Measurements from ENCODE around the gene ELMOD1. TPM values are rescaled to one million over a fixed set of nuclear protein-coding genes. Genes with fewer than 3 reads are reported as not detected.

Gene ELMOD1
- total and polyA plus RNA-seq, 10 of the 15 experiments (the other 5 are each of a cell fraction or from before 2014, with no cell fraction given), result not detected

- H3K79me2 ChIP-seq (ENCODE audit: control insufficient read depth, insufficient read depth, low read length), result peaks cover 22% of the 10 kb centered on the region
- peak overlapping the region; percentile 71 for H3K4me3 ChIP-seq
- no peaks in the 10 kb centered on the region for H4K20me1 ChIP-seq (ENCODE audit: control insufficient read depth, insufficient read depth)
- no peak for TF ChIP-seq MEF2A (IDR thresholded peaks at IDR 0.05; ENCODE audit: insufficient read depth, low read depth, low read length)
- no peak for TF ChIP-seq HDAC2 (IDR thresholded peaks at IDR 0.05)
- TF ChIP-seq NRF1 (conservative IDR thresholded peaks at IDR 0.05; ENCODE audit: low read depth, low read length), result 0 out of 2 replicates have a peak, but pooled peaks have one; percentile 21
- H3K4me1 ChIP-seq (ENCODE audit: control insufficient read depth, insufficient read depth, low read length), result peaks cover 25% of the 10 kb centered on the region
- peak overlapping the region; percentile 89 for H3K27ac ChIP-seq (ENCODE audit: control insufficient read depth, insufficient read depth)
- no peaks in the 10 kb centered on the region for H3K36me3 ChIP-seq (ENCODE audit: control insufficient read depth in 2 of 2, insufficient read depth in 2 of 2, low read length in 1 of 2)
- ATAC-seq (peak; percentile 12), FAIRE-seq (no peak), DNase-seq (ENCODE audit: low read depth, low spot score) (no peak)
- WGBS (ENCODE audit: insufficient coverage, insufficient replicate concordance, low lambda C conversion rate, missing lambda C conversion rate), result 31% methylated on average over 6 of the region's 6 CpGs
- CTCF ChIA-PET, result interaction anchor here (0.6 to 21.8 kb wide), 12 partner anchors 12 to 320 kb away, joined by 3 to 536 read pairs (median 8); no protein-coding TSS in a partner anchor
- H3K9ac ChIP-seq (ENCODE audit: control insufficient read depth, insufficient read depth, low read length), result peak overlapping the region; percentile 94
- H3K4me2 ChIP-seq (ENCODE audit: control insufficient read depth, insufficient read depth), result peak overlapping the region; percentile 81
- POLR2A ChIA-PET, result no interaction called here
- H2AFZ ChIP-seq (ENCODE audit: control insufficient read depth, low read depth, low read length), result peak overlapping the region; percentile 99
- RAD21 ChIA-PET (ENCODE audit: unreplicated experiment), result interaction anchor here (1.1 to 10.5 kb wide), 5 partner anchors 15 to 206 kb away, joined by 3 to 120 read pairs (median 6); no protein-coding TSS in a partner anchor
- BruUV-seq (replicated peaks), result TSS peak; percentile 75
- SMC1A ChIA-PET (ENCODE audit: uncharacterized antibody, unreplicated experiment), result interaction anchor here (1.2 to 11.1 kb wide), 8 partner anchors 10 to 206 kb away, joined by 3 to 249 read pairs (median 12); no protein-coding TSS in a partner anchor
- no peaks in the 10 kb centered on the region for H3K27me3 ChIP-seq (replicated peaks in 1 of 2; ENCODE audit: control insufficient read depth in 2 of 2, insufficient read depth in 2 of 2, low read length in 1 of 2)
- H3K9me3 ChIP-seq (replicated peaks; ENCODE audit: control insufficient read depth, insufficient read depth, low read length), result no peaks in the 10 kb centered on the region
- in situ Hi-C loops (cut with MboI), result no loop called here
- intact Hi-C loops (cut with micrococcal nuclease; ENCODE audit: unreplicated experiment), result loop anchor here (2.0 to 10.0 kb wide), 4 partner anchors 207 to 440 kb away; partner anchors contain the start of genes CUL5 and SLC35F2
Observed at GRCh38 chr11:107564877-107565218, 26.1 kb upstream of the ELMOD1 start.

GRCh38 chr11:107565219-107565937 is 25.6 kb upstream of the ELMOD1 start, which contains the start of gene ALKBH8:
Gene ALKBH8, minus strand, starts transcription at chr11:107565735. Its CDS starts 4,842 bp downstream, at chr11:107560893.
- ChIA-PET SMC1A (ENCODE audit: uncharacterized antibody, unreplicated experiment) (interaction anchor here (0.8 to 11.1 kb wide), 8 partner anchors 9 to 206 kb away, joined by 3 to 249 read pairs (median 6); no protein-coding TSS in a partner anchor), RAD21 (ENCODE audit: unreplicated experiment) (interaction anchor here (1.1 to 10.5 kb wide), 4 partner anchors 19 to 205 kb away, joined by 3 to 120 read pairs (median 5); no protein-coding TSS in a partner anchor)
- peak; percentile 65 for FAIRE-seq
- TF ChIP-seq PRDM15 (CRISPR knock-in tag; IDR thresholded peaks at IDR 0.05) (no peak), GATAD2B (conservative IDR thresholded peaks at IDR 0.05; ENCODE audit: low read depth) (peak; percentile 69), HDAC6 (IDR thresholded peaks at IDR 0.05; ENCODE audit: unreplicated experiment) (no peak), ZNF622 (IDR thresholded peaks at IDR 0.05) (no peak), EP300 (IDR thresholded peaks at IDR 0.05; ENCODE audit: borderline replicate concordance in 1 of 2, control insufficient read depth in 1 of 2, low read depth in 2 of 2, low read length in 2 of 2) (no peak), POLR2AphosphoS2 (IDR thresholded peaks at IDR 0.05; ENCODE audit: low read depth, low read length) (no peak; the same call in 1 of the 2 replicates), NR2C1 (IDR thresholded peaks at IDR 0.05) (0 out of 2 replicates have a peak, but pooled peaks have one; percentile 56), HDGF (IDR thresholded peaks at IDR 0.05) (peak; percentile 90; the same call in 1 of the 2 replicates), ZNF24 (IDR thresholded peaks at IDR 0.05) (no peak)

More at GRCh38 chr11:107565219-107565937, 25.6 kb upstream of the ELMOD1 start, which contains the start of gene ALKBH8:
- Histone ChIP-seq H3K9ac (ENCODE audit: control insufficient read depth, insufficient read depth, low read length) (peak within 1 kb of the TSS; percentile 94), H3K9me3 (replicated peaks; ENCODE audit: control insufficient read depth, insufficient read depth, low read length) (no peaks in the 10 kb centered on the region), H3K79me2 (ENCODE audit: control insufficient read depth, insufficient read depth, low read length) (peaks cover 22% of the 10 kb centered on the region), H4K20me1 (ENCODE audit: control insufficient read depth, insufficient read depth) (no peaks in the 10 kb centered on the region), H2AFZ (ENCODE audit: control insufficient read depth, low read depth, low read length) (peak within 1 kb of the TSS; percentile 99), H3K4me3 (peak within 1 kb of the TSS; percentile 71), H3K27me3 (replicated peaks in 1 of 2; ENCODE audit: control insufficient read depth in 2 of 2, insufficient read depth in 2 of 2, low read length in 1 of 2) (no peaks in the 10 kb centered on the region), H3K4me1 (ENCODE audit: control insufficient read depth, insufficient read depth, low read length) (peaks cover 25% of the 10 kb centered on the region), H3K36me3 (ENCODE audit: control insufficient read depth in 2 of 2, insufficient read depth in 2 of 2, low read length in 1 of 2) (no peaks in the 10 kb centered on the region), H3K27ac (ENCODE audit: control insufficient read depth, insufficient read depth) (peak within 1 kb of the TSS; percentile 89), H3K4me2 (ENCODE audit: control insufficient read depth, insufficient read depth) (peak within 1 kb of the TSS; percentile 81)
- ChIA-PET CTCF (interaction anchor here (0.6 to 21.8 kb wide), 10 partner anchors 11 to 319 kb away, joined by 3 to 536 read pairs (median 26); no protein-coding TSS in a partner anchor), POLR2A (interaction anchor here (0.8 kb wide), 1 partner anchor 102 kb away, joined by 3 read pairs; no protein-coding TSS in a partner anchor)
- in situ Hi-C loops (cut with MboI), result no loop called here
- ATAC-seq (peak; percentile 89), DNase-seq (ENCODE audit: low read depth, low spot score) (peak; percentile 50)
- under 1% methylated on average over 32 of the region's 32 CpGs for WGBS (ENCODE audit: insufficient coverage, insufficient replicate concordance, low lambda C conversion rate, missing lambda C conversion rate)
- no TSS peak for BruUV-seq (replicated peaks)
- intact Hi-C loops (cut with micrococcal nuclease; ENCODE audit: unreplicated experiment), result loop anchor here (2.0 to 10.0 kb wide), 3 partner anchors 293 to 439 kb away; partner anchors contain the start of genes CUL5 and SLC35F2

All from GM12878 (cell line).